Right lobe of liver (tissue), 4 donors: ENCODE data around the gene IGF2BP2.

Source experiments
- POLR2A ChIP-seq: fragments of 450-650 bp; IDR thresholded peaks from one replicate; pipeline ENCODE4 v1.6.1; 2017; ENCODE audit warnings: antibody characterized with exemption, mild to moderate bottlenecking
- TF ChIP-seq, protein P1 (sequence below), 4 donors: fragments of 200-600 bp in 3 of 4; fragments of 450-650 bp in 1 of 4; IDR thresholded peaks; one replicate each; pipeline versions ENCODE4 v1.5.1 to v1.8.0; 2016 to 2022; ENCODE audit warnings: antibody characterized with exemption in 4 of 4, mild to moderate bottlenecking in 2 of 4
- donor health status: DM: no; HTN: no; CAD: no.
- donor health status: DM: no; HTN: no; CAD: no.
- donor health status: DM: no; HTN: yes; CAD: no.

DNA sequence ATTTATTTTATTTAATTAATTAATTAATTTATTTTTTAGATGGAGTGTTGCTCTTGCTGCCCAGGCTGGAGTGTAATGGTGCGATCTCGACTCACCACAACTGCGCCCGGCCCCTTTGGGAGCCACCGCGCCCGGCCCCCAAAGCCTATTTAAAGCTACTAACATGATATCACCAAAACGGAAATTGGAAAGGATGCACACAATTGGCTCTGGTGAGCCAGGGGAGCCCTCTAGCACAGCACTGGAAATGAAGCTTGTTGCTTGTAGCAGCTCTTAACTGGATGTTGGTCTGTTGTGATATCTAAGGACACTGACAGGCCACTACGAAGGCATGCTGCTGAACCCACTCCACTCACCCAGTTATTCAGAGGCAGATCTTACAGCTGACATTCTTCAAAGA lies 104.5 kb downstream of the IGF2BP2 start:
- TF ChIP-seq, protein P1, sequence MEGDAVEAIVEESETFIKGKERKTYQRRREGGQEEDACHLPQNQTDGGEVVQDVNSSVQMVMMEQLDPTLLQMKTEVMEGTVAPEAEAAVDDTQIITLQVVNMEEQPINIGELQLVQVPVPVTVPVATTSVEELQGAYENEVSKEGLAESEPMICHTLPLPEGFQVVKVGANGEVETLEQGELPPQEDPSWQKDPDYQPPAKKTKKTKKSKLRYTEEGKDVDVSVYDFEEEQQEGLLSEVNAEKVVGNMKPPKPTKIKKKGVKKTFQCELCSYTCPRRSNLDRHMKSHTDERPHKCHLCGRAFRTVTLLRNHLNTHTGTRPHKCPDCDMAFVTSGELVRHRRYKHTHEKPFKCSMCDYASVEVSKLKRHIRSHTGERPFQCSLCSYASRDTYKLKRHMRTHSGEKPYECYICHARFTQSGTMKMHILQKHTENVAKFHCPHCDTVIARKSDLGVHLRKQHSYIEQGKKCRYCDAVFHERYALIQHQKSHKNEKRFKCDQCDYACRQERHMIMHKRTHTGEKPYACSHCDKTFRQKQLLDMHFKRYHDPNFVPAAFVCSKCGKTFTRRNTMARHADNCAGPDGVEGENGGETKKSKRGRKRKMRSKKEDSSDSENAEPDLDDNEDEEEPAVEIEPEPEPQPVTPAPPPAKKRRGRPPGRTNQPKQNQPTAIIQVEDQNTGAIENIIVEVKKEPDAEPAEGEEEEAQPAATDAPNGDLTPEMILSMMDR (IDR thresholded peaks at IDR 0.05), result no peak
- no peak for TF ChIP-seq POLR2A
